Raji (cell line): ENCODE measurements around the gene OSBPL8.

ENCODE experiments used
- POLR2A ChIP-seq: IDR thresholded peaks from 2 replicates; pipeline ENCODE4 v1.6.1; 2011; ENCODE audit warnings: low read depth, low read length, control low read depth; ENCODE audit not compliant: insufficient read depth

Gene OSBPL8

GRCh38 chr12:76546889-76547288 lies 12.7 kb downstream of the OSBPL8 start:
- no peak for TF ChIP-seq POLR2A

GRCh38 chr12:76545486-76545885 lies 14.1 kb downstream of the OSBPL8 start:
- TF ChIP-seq POLR2A, result no peak

- TF ChIP-seq POLR2A, result no peak
Measured at GRCh38 chr12:76544601-76545261, 14.8 kb downstream of the OSBPL8 start.

- TF ChIP-seq POLR2A, result no peak
Measured at GRCh38 chr12:76543813-76544347, 15.7 kb downstream of the OSBPL8 start.

- no peak for TF ChIP-seq POLR2A
Measured at GRCh38 chr12:76542908-76543307, 16.7 kb downstream of the OSBPL8 start.

- TF ChIP-seq POLR2A, result no peak
Measured at GRCh38 chr12:76539727-76540126, 19.8 kb downstream of the OSBPL8 start.

- no peak for TF ChIP-seq POLR2A
Measured at GRCh38 chr12:76537923-76538322, 21.6 kb downstream of the OSBPL8 start.

GRCh38 chr12:76536546-76536945 lies 23.0 kb downstream of the OSBPL8 start:
- TF ChIP-seq POLR2A, result no peak

- TF ChIP-seq POLR2A, result no peak
Measured at GRCh38 chr12:76535170-76535569, 24.4 kb downstream of the OSBPL8 start.

- TF ChIP-seq POLR2A, result no peak
Measured at GRCh38 chr12:76533331-76533730, 26.2 kb downstream of the OSBPL8 start.

GRCh38 chr12:76532520-76532919 lies 27.1 kb downstream of the OSBPL8 start:
- TF ChIP-seq POLR2A, result no peak

GRCh38 chr12:76531056-76531455 lies 28.5 kb downstream of the OSBPL8 start:
- no peak for TF ChIP-seq POLR2A

GRCh38 chr12:76530516-76530915 lies 29.1 kb downstream of the OSBPL8 start:
- TF ChIP-seq POLR2A, result no peak

GRCh38 chr12:76529226-76529918 lies 30.2 kb downstream of the OSBPL8 start:
- TF ChIP-seq POLR2A, result no peak

- no peak for TF ChIP-seq POLR2A
Measured at GRCh38 chr12:76523408-76523807, 36.2 kb downstream of the OSBPL8 start.

GRCh38 chr12:76520348-76520747 lies 39.2 kb downstream of the OSBPL8 start:
- TF ChIP-seq POLR2A, result no peak
